GM19397 (cell line): Measurements from ENCODE around the gene NRARP.

Experiments
- ATAC-seq: cut with Tn5 transposase; IDR thresholded peaks from one replicate; pipeline ENCODE4 v1.9.1; 2021; ENCODE audit warnings: mild to moderate bottlenecking, moderate library complexity; ENCODE audit not compliant: unreplicated experiment

The NRARP gene

GRCh38 chr9:137311986-137312851 lies 10.1 kb upstream of the NRARP start:
- no peak for ATAC-seq

GRCh38 chr9:137311171-137311985 lies 9.3 kb upstream of the NRARP start:
- ATAC-seq = no peak

- no peak for ATAC-seq
Measured at GRCh38 chr9:137310189-137311052, 8.3 kb upstream of the NRARP start.

GRCh38 chr9:137309368-137310188 lies 7.5 kb upstream of the NRARP start:
- no peak for ATAC-seq

GRCh38 chr9:137308057-137308619 lies 6.1 kb upstream of the NRARP start:
- ATAC-seq = no peak

GRCh38 chr9:137307255-137308056 lies 5.4 kb upstream of the NRARP start:
- ATAC-seq = no peak

GRCh38 chr9:137306850-137307254 lies 4.8 kb upstream of the NRARP start:
- no peak for ATAC-seq

- ATAC-seq = no peak
Measured at GRCh38 chr9:137306066-137306849, 4.2 kb upstream of the NRARP start.

GRCh38 chr9:137305798-137306065 lies 3.7 kb upstream of the NRARP start:
- no peak for ATAC-seq

- no peak for ATAC-seq
Measured at GRCh38 chr9:137305060-137305797, 3.2 kb upstream of the NRARP start.

GRCh38 chr9:137304383-137305059 lies 2.5 kb upstream of the NRARP start:
- ATAC-seq = no peak

- no peak for ATAC-seq
Measured at GRCh38 chr9:137303893-137304382, 1.9 kb upstream of the NRARP start.

GRCh38 chr9:137303151-137303892 lies 1.3 kb upstream of the NRARP start:
- ATAC-seq = no peak

GRCh38 chr9:137302449-137303150 lies 529 bp upstream of the NRARP start:
- ATAC-seq = peak; percentile 40

- peak; percentile 3 for ATAC-seq
Measured at GRCh38 chr9:137301081-137301947, 757 bp downstream of the NRARP start.
